ENCODE data around the gene WNT5B. TPM values are rescaled to one million over a fixed set of nuclear protein-coding genes. Genes with fewer than 3 reads are reported as not detected.

The WNT5B gene
- total RNA-seq, 1 donor from 2014 or later: 11.3 TPM

DNA sequence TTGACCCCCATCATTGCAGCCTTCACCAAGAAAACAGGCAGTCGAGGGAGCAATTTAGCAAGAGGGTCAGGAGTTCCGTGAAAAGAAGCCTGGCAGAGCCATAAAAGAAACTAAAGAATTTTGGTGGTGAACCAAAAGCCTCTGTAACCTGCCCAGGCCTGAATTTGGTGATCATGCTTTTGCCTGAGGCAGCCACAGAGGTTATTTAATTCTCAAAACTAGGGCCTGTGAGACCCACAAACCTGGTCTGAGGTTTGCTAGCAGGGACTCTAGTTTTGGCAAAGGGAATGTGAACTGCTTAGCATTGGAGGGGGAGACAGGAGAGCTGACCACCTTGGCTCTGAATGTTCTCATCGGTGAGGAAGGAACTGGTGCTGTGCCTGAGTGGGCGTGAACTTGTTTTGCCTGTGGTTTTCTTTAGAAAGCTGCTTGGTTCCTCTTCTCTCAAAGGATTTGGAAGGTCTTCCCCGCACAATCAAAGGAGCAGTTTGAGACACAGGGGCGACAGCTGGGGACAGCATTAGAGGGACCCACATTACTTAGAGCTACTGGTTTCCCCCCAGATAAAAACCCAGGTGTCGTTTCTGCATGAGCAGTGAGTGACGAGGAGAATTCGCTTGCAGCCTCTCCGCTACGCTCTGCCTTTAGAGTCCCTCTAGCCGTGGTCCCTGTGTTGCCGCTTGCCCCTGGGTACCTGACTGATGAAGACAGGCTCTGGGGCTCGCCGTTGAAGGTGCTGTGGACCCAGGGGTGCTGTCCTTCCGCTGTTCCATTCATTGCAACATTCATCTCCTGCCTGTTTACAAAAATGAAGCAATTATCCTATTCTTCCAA is 12.6 kb upstream of the WNT5B start:
- no peak for TF ChIP-seq CTCF (conservative IDR thresholded peaks at IDR 0.05)
- H3K9me3 Mint-ChIP-seq: no peaks in the 10 kb centered on the region
- no peak for DNase-seq (ENCODE audit: extremely low spot score, unreplicated experiment)
- H3K4me1 Mint-ChIP-seq (ENCODE audit: unreplicated experiment): peaks cover 15% of the 10 kb centered on the region
- H3K27ac Mint-ChIP-seq: no peak overlapping the region
- H3K36me3 Mint-ChIP-seq: peaks cover 6% of the 10 kb centered on the region
- no peak overlapping the region for H3K4me3 Mint-ChIP-seq
- H3K27me3 Mint-ChIP-seq: peaks cover 16% of the 10 kb centered on the region

- no peak overlapping the region for H3K4me3 Mint-ChIP-seq
- H3K9me3 Mint-ChIP-seq: no peaks in the 10 kb centered on the region
- no peak for TF ChIP-seq CTCF (conservative IDR thresholded peaks at IDR 0.05)
- H3K4me1 Mint-ChIP-seq (ENCODE audit: unreplicated experiment): peaks cover 4% of the 10 kb centered on the region
- H3K27me3 Mint-ChIP-seq: peaks cover 23% of the 10 kb centered on the region
- H3K27ac Mint-ChIP-seq: no peak overlapping the region
- H3K36me3 Mint-ChIP-seq: peaks cover 13% of the 10 kb centered on the region
- no peak for DNase-seq (ENCODE audit: extremely low spot score, unreplicated experiment)
Observed at GRCh38 chr12:1618489-1618888, 10.5 kb upstream of the WNT5B start.

DNA sequence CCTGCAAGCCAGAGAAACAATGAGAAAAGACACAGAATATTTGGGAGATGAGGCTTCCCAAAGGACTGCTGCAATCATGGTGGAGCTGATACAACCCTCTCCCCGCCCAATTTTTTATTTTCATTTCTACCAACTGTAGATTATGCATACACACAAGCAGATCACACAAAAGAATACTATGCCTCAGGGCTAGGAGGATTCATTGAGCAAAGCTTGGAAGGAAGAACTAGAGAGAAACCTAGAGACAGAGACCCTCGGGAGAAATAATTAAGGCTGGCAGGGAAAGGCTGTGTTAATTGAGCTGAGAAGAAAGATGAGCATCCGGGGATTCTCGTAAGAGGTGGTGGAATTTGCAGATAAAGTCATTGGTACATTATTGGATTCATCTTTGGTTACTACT is 9.9 kb upstream of the WNT5B start:
- no peak for TF ChIP-seq CTCF (conservative IDR thresholded peaks at IDR 0.05)
- Mint-ChIP-seq H3K27me3 (peaks cover 23% of the 10 kb centered on the region), H3K9me3 (no peaks in the 10 kb centered on the region), H3K36me3 (peaks cover 13% of the 10 kb centered on the region), H3K4me3 (no peak overlapping the region), H3K4me1 (ENCODE audit: unreplicated experiment) (peaks cover 4% of the 10 kb centered on the region), H3K27ac (no peak overlapping the region)
- DNase-seq (ENCODE audit: extremely low spot score, unreplicated experiment): no peak

- Mint-ChIP-seq H3K27me3 (peaks cover 26% of the 10 kb centered on the region), H3K4me1 (ENCODE audit: unreplicated experiment) (peaks cover 4% of the 10 kb centered on the region), H3K9me3 (no peaks in the 10 kb centered on the region), H3K36me3 (peaks cover 15% of the 10 kb centered on the region), H3K27ac (no peak overlapping the region), H3K4me3 (no peak overlapping the region)
- no peak for TF ChIP-seq CTCF (conservative IDR thresholded peaks at IDR 0.05)
- no peak for DNase-seq (ENCODE audit: extremely low spot score, unreplicated experiment)
Observed at GRCh38 chr12:1619587-1619986, 9.4 kb upstream of the WNT5B start.

- Mint-ChIP-seq H3K27me3 (peaks cover 31% of the 10 kb centered on the region), H3K4me1 (ENCODE audit: unreplicated experiment) (peaks cover 4% of the 10 kb centered on the region), H3K4me3 (no peak overlapping the region), H3K9me3 (no peaks in the 10 kb centered on the region), H3K27ac (no peak overlapping the region), H3K36me3 (peaks cover 17% of the 10 kb centered on the region)
- DNase-seq (ENCODE audit: extremely low spot score, unreplicated experiment): no peak
- no peak for TF ChIP-seq CTCF (conservative IDR thresholded peaks at IDR 0.05)
Observed at GRCh38 chr12:1620092-1620491, 8.9 kb upstream of the WNT5B start.

Data from type B pancreatic cell (in vitro differentiated cells).